ENCODE data around the gene TARBP1.

- TF ChIP-seq, protein P1, sequence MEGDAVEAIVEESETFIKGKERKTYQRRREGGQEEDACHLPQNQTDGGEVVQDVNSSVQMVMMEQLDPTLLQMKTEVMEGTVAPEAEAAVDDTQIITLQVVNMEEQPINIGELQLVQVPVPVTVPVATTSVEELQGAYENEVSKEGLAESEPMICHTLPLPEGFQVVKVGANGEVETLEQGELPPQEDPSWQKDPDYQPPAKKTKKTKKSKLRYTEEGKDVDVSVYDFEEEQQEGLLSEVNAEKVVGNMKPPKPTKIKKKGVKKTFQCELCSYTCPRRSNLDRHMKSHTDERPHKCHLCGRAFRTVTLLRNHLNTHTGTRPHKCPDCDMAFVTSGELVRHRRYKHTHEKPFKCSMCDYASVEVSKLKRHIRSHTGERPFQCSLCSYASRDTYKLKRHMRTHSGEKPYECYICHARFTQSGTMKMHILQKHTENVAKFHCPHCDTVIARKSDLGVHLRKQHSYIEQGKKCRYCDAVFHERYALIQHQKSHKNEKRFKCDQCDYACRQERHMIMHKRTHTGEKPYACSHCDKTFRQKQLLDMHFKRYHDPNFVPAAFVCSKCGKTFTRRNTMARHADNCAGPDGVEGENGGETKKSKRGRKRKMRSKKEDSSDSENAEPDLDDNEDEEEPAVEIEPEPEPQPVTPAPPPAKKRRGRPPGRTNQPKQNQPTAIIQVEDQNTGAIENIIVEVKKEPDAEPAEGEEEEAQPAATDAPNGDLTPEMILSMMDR (IDR thresholded peaks at IDR 0.05; ENCODE audit: poor library complexity), result no peak
- TF ChIP-seq EZH2 (IDR thresholded peaks at IDR 0.05; ENCODE audit: borderline replicate concordance), result no peak
- TF ChIP-seq EZH2phosphoT487 (IDR thresholded peaks at IDR 0.05; ENCODE audit: low read depth, severe bottlenecking, unreplicated experiment), result no peak
Observed at GRCh38 chr1:234395297-234395696, 83.7 kb downstream of the TARBP1 start.
